Measurements from ENCODE around the gene TLX2. TPM values are rescaled to one million over a fixed set of nuclear protein-coding genes. Genes with fewer than 3 reads are reported as not detected.

The TLX2 gene
- total and polyA plus RNA-seq, 2 of the 8 experiments (the other 6 are each of a cell fraction or from before 2014, with no cell fraction given): 0.06 to 0.17 TPM

DNA sequence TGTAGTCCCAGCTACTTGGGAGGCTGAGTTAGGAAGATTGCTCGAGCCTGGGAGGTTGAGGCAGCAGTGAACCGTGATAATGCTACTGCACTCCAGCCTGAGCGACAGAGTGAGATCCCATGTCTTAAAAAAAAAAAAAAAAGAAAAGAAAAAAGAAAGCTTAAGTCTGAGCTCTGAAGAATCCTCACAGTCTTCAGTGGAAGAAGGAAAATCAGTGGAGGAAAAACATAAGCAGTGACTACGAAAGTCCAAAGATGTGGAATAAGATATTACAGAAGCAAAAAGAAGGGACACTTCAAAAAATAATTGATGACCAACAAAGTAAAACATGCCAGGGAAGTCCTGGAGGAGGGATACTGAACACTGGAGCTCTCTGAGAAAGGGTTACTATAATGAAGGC is 4.0 kb upstream of the TLX2 start:
- no peak for DNase-seq (ENCODE audit: low read depth in 1 of 2, low spot score in 2 of 2)
- H4K8ac ChIP-seq (ENCODE audit: extremely low read depth, insufficient read depth, low read length): no peak overlapping the region
- no peak overlapping the region for H3K23ac ChIP-seq (ENCODE audit: insufficient read length)
- no peak overlapping the region for H3K14ac ChIP-seq (ENCODE audit: insufficient read length)
- no peak overlapping the region for H4K5ac ChIP-seq (ENCODE audit: insufficient read length, low read depth, low read length)
- no peaks in the 10 kb centered on the region; a peak in 1 of 4 replicates for H3K9me3 ChIP-seq (ENCODE audit: insufficient read depth in 2 of 2, low read depth in 1 of 2, low read length in 1 of 2)
- no peaks in the 10 kb centered on the region for H3K79me1 ChIP-seq (ENCODE audit: low read depth, low read length)
- ChIA-PET POLR2A (ENCODE audit: partially characterized antibody) (interaction anchor here (0.8 to 3.5 kb wide), 5 partner anchors 10 to 69 kb away, joined by 3 to 26 read pairs (median 9); partner anchors contain the start of gene LBX2), CTCF (ENCODE audit: partially characterized antibody) (interaction anchor here (0.7 to 2.6 kb wide), 8 partner anchors 8 to 582 kb away, joined by 3 to 16 read pairs (median 6); partner anchors contain the start of genes CCDC142, LBX2 and TTC31)
- H4K91ac ChIP-seq (replicated peaks; ENCODE audit: insufficient read length, low read length): no peak overlapping the region
- H3K18ac ChIP-seq (ENCODE audit: extremely low read depth, low read length): no peak overlapping the region
- FAIRE-seq: no peak
- WGBS, 2 experiments (ENCODE audit: extremely low coverage in 1 of 2, insufficient coverage in 1 of 2, insufficient read length in 1 of 2, insufficient replicate concordance in 2 of 2, low coverage in 1 of 2, low lambda C conversion rate in 2 of 2, missing lambda C conversion rate in 1 of 2): 80% methylated on average over 4 of the region's 4 CpGs; no CpG with 5 or more reads in 1 of the 2 experiments
- peaks cover 0 to 3% of the 10 kb centered on the region in 2 experiments; a peak in 1 of 4 replicates for H3K79me2 ChIP-seq (ENCODE audit: control insufficient read depth in 1 of 2, insufficient read depth in 2 of 2, low read length in 2 of 2)
- no peak overlapping the region for H3K56ac ChIP-seq (replicated peaks; ENCODE audit: insufficient read length, low read depth, low read length)
- H3K9ac ChIP-seq (replicated peaks in 1 of 4; ENCODE audit: extremely low read depth in 1 of 4, low read depth in 3 of 4, low read length in 3 of 4): no peak overlapping the region
- H3K4ac ChIP-seq (replicated peaks; ENCODE audit: insufficient read length, low read depth, low read length): no peak overlapping the region
- no peak overlapping the region for H3K4me2 ChIP-seq (ENCODE audit: insufficient read depth in 1 of 2, low read depth in 2 of 2, low read length in 2 of 2)
- no peak overlapping the region for H3K4me3 ChIP-seq (ENCODE audit: extremely low read depth in 1 of 4, insufficient read depth in 2 of 4, low read depth in 3 of 4, low read length in 4 of 4)
- H2BK12ac ChIP-seq (ENCODE audit: low read depth, low read length): no peak overlapping the region
- H2AFZ ChIP-seq (ENCODE audit: low read length): no peak overlapping the region
- peaks cover 0 to 15% (median 3%) of the 10 kb centered on the region in 4 experiments; a peak in 6 of 8 replicates for H3K36me3 ChIP-seq (ENCODE audit: control insufficient read depth in 2 of 4, insufficient read depth in 4 of 4, low read length in 3 of 4)
- no peak overlapping the region for H2BK15ac ChIP-seq (ENCODE audit: low read length)
- peaks cover 2 to 6% of the 10 kb centered on the region in 2 experiments for H4K20me1 ChIP-seq (replicated peaks in 1 of 2; ENCODE audit: control insufficient read depth in 1 of 2, insufficient read depth in 2 of 2, low read length in 2 of 2)
- no peak overlapping the region for H2AK5ac ChIP-seq (ENCODE audit: low read depth, low read length)
- H3K23me2 ChIP-seq (ENCODE audit: low read depth, low read length): peaks cover 14% of the 10 kb centered on the region
- H3K27me3 ChIP-seq (replicated peaks in 1 of 4; ENCODE audit: control insufficient read depth in 3 of 4, extremely low read depth in 1 of 4, insufficient read depth in 3 of 4, low read length in 3 of 4): peaks cover 54 to 80% (median 75%) of the 10 kb centered on the region in 4 experiments
- H2BK20ac ChIP-seq (ENCODE audit: low read length): no peak overlapping the region
- no peak overlapping the region for H2BK5ac ChIP-seq (ENCODE audit: low read depth, low read length)
- peaks cover 2 to 24% (median 14%) of the 10 kb centered on the region in 4 experiments for H3K4me1 ChIP-seq (replicated peaks in 1 of 4; ENCODE audit: control insufficient read depth in 3 of 4, insufficient read depth in 4 of 4, low read length in 3 of 4)
- H3K27ac ChIP-seq (ENCODE audit: low read depth, low read length): no peak overlapping the region
- TF ChIP-seq SIN3A (conservative IDR thresholded peaks at IDR 0.05 in 1 of 2, IDR thresholded peaks at IDR 0.05 in 1 of 2; ENCODE audit: low read depth in 1 of 2, low read length in 2 of 2) (no peak), CHD2 (IDR thresholded peaks at IDR 0.05; ENCODE audit: low read length) (no peak)
- H2BK120ac ChIP-seq (replicated peaks; ENCODE audit: low read depth, low read length): no peak overlapping the region

Data from H1 (cell line).